H9 (cell line): Measurements from ENCODE around the gene RAB7B. TPM values are rescaled to one million over a fixed set of nuclear protein-coding genes. Genes with fewer than 3 reads are reported as not detected.

ENCODE experiments used
- DNase-seq: peaks from one replicate; pipeline ENCODE4 v3.0.0-alpha.2; 2017
- H2AFZ ChIP-seq: one replicate; pipeline ENCODE4 v1.6.1; 2013; ENCODE audit warnings: mild to moderate bottlenecking, low read length, control low read depth, moderate library complexity
- H2AK5ac ChIP-seq: 2 replicates; pipeline ENCODE4 v1.6.1; 2013; ENCODE audit warnings: low read length, control low read depth, mixed read lengths; ENCODE audit not compliant: insufficient read length
- H2BK120ac ChIP-seq: one replicate; pipeline ENCODE4 v1.6.1; 2013; ENCODE audit warnings: low read depth, mild to moderate bottlenecking, low read length, control low read depth, inconsistent platforms; ENCODE audit not compliant: poor library complexity, severe bottlenecking
- H2BK12ac ChIP-seq: 2 replicates; pipeline ENCODE4 v1.6.1; 2013; ENCODE audit warnings: low read length, control low read depth, mixed read lengths, low read depth; ENCODE audit not compliant: insufficient read length
- H2BK15ac ChIP-seq: 2 replicates; pipeline ENCODE4 v1.6.1; 2013; ENCODE audit warnings: low read depth, low read length, control low read depth
- H2BK20ac ChIP-seq: one replicate; pipeline ENCODE4 v1.6.1; 2013; ENCODE audit warnings: low read depth, mild to moderate bottlenecking, low read length, control low read depth, inconsistent platforms; ENCODE audit not compliant: poor library complexity, severe bottlenecking
- H2BK5ac ChIP-seq: 2 replicates; pipeline ENCODE4 v1.6.1; 2013; ENCODE audit warnings: low read length, control low read depth, mixed read lengths; ENCODE audit not compliant: insufficient read length
- H3K14ac ChIP-seq: 2 replicates; pipeline ENCODE4 v1.6.1; 2013; ENCODE audit warnings: low read length, control low read depth; ENCODE audit not compliant: insufficient read depth
- H3K18ac ChIP-seq: 2 replicates; pipeline ENCODE4 v1.6.1; 2013; ENCODE audit warnings: low read depth, mild to moderate bottlenecking, mixed read lengths, low read length, control low read depth; ENCODE audit not compliant: insufficient read length
- H3K23ac ChIP-seq: 2 replicates; pipeline ENCODE4 v1.6.1; 2013; ENCODE audit warnings: low read length, control low read depth, mixed read lengths, low read depth; ENCODE audit not compliant: insufficient read length
- H3K23me2 ChIP-seq: 2 replicates; pipeline ENCODE4 v1.6.1; 2013; ENCODE audit warnings: low read depth, mild to moderate bottlenecking, mixed read lengths, low read length, control low read depth; ENCODE audit not compliant: insufficient read length, poor library complexity, severe bottlenecking
- H3K27ac ChIP-seq: 2 replicates; pipeline ENCODE4 v1.5.1; 2013; ENCODE audit warnings: low read length, control low read depth, mixed read lengths, low read depth; ENCODE audit not compliant: insufficient read length
- H3K27me3 ChIP-seq: 2 replicates; pipeline ENCODE4 v1.6.1; 2013; ENCODE audit warnings: low read length, control low read depth, inconsistent platforms; ENCODE audit not compliant: insufficient read depth
- H3K4ac ChIP-seq: 2 replicates; pipeline ENCODE4 v1.6.1; 2013; ENCODE audit warnings: low read depth, mild to moderate bottlenecking, control low read depth, inconsistent platforms, low read length, moderate library complexity
- H3K4me1 ChIP-seq: 2 replicates; pipeline ENCODE4 v1.6.1; 2013; ENCODE audit warnings: low read length, control low read depth, inconsistent platforms; ENCODE audit not compliant: insufficient read depth
- H3K4me2 ChIP-seq: 2 replicates; pipeline ENCODE4 v1.6.1; 2013; ENCODE audit warnings: low read length, control low read depth, mixed read lengths; ENCODE audit not compliant: insufficient read length, insufficient read depth
- H3K56ac ChIP-seq: 2 replicates; pipeline ENCODE4 v1.6.1; 2013; ENCODE audit warnings: low read depth, mild to moderate bottlenecking, mixed read lengths, low read length, control low read depth; ENCODE audit not compliant: insufficient read length
- H3K79me1 ChIP-seq: 2 replicates; pipeline ENCODE4 v1.6.1; 2013; ENCODE audit warnings: low read depth, mild to moderate bottlenecking, moderate library complexity, low read length, control low read depth, inconsistent platforms; ENCODE audit not compliant: insufficient read depth, poor library complexity, severe bottlenecking
- H3K79me2 ChIP-seq: 2 replicates; pipeline ENCODE4 v1.6.1; 2013; ENCODE audit warnings: low read length, control low read depth, inconsistent platforms; ENCODE audit not compliant: insufficient read depth
- H3K9ac ChIP-seq: 2 replicates; pipeline ENCODE4 v1.6.1; 2013; ENCODE audit warnings: low read length, control low read depth, mixed read lengths; ENCODE audit not compliant: insufficient read length; ENCODE audit errors: extremely low read depth
- H3K9me3 ChIP-seq: one replicate; pipeline ENCODE4 v1.6.1; 2013; ENCODE audit warnings: low read depth, low read length, inconsistent platforms; ENCODE audit not compliant: control insufficient read depth
- H3T11ph ChIP-seq: one replicate; pipeline ENCODE4 v1.6.1; 2013; ENCODE audit warnings: mild to moderate bottlenecking, low read length, control low read depth, inconsistent platforms
- H4K20me1 ChIP-seq: one replicate; pipeline ENCODE4 v1.6.1; 2013; ENCODE audit not compliant: control insufficient read depth, insufficient read length, insufficient read depth
- H4K5ac ChIP-seq: 2 replicates; pipeline ENCODE4 v1.6.1; 2013; ENCODE audit warnings: low read depth, mild to moderate bottlenecking, mixed read lengths, low read length, control low read depth; ENCODE audit not compliant: insufficient read length
- H4K8ac ChIP-seq: replicated peaks from 2 replicates; pipeline ENCODE4 v1.6.1; 2013; ENCODE audit warnings: low read length, control low read depth, mixed read lengths, low read depth; ENCODE audit not compliant: insufficient read length
- H4K91ac ChIP-seq: 2 replicates; pipeline ENCODE4 v1.6.1; 2013; ENCODE audit warnings: low read depth, mild to moderate bottlenecking, moderate library complexity, mixed read lengths, low read length, control low read depth; ENCODE audit not compliant: insufficient read length
- H3K27ac Mint-ChIP-seq, 3 experiments: 2 replicates in 2 of 3; 3 replicates in 1 of 3; pipeline ENCODE4 v1.8.0; 2020 to 2021; ENCODE audit warnings: mixed read lengths in 3 of 3, mild to moderate bottlenecking in 1 of 3, moderate library complexity in 1 of 3
- H3K27me3 Mint-ChIP-seq: 2 replicates; pipeline ENCODE4 v1.8.0; 2021; ENCODE audit warnings: low read depth, mild to moderate bottlenecking, moderate library complexity, mixed read lengths
- H3K36me3 Mint-ChIP-seq, 3 experiments: 2 replicates in 2 of 3; 3 replicates in 1 of 3; pipeline ENCODE4 v1.8.0; 2020 to 2021; ENCODE audit warnings: low read depth in 3 of 3, mixed read lengths in 3 of 3; ENCODE audit not compliant: insufficient read depth in 1 of 3
- H3K4me1 Mint-ChIP-seq, 2 experiments: 2 replicates each; pipeline ENCODE4 v1.8.0; 2020; ENCODE audit warnings: mixed read lengths in 2 of 2
- H3K4me3 Mint-ChIP-seq, 2 experiments: 2 replicates in 1 of 2; 3 replicates in 1 of 2; pipeline ENCODE4 v1.8.0; 2020 to 2021; ENCODE audit warnings: mild to moderate bottlenecking in 2 of 2, mixed read lengths in 2 of 2, moderate library complexity in 1 of 2
- H3K9me3 Mint-ChIP-seq, 2 experiments: 2 replicates in 1 of 2; 3 replicates in 1 of 2; pipeline ENCODE4 v1.8.0; 2020; ENCODE audit warnings: mild to moderate bottlenecking in 2 of 2, mixed read lengths in 2 of 2, moderate library complexity in 1 of 2
- CTCF ChIP-seq: fragments of 200-600 bp; sonication (generic); conservative IDR thresholded peaks from 3 replicates; pipeline ENCODE4 v1.8.0; 2021; ENCODE audit warnings: antibody characterized with exemption, mild to moderate bottlenecking
- WGBS: extraction: QIAGEN DNeasy Blood & Tissue Kit; methylation state at CpG from one replicate; pipeline ENCODE4 v1.1.7; 2013; ENCODE audit warnings: missing lambda C conversion rate, low lambda C conversion rate, mixed read lengths; ENCODE audit not compliant: insufficient read length; ENCODE audit errors: extremely low coverage; 5-methylcytosine and 5-hydroxymethylcytosine counted together
- total RNA-seq: library from RNA; stranded (reverse); gene quantifications from 2 replicates; pipeline ENCODE4 v1.2.1, GENCODE V29; 2021

The RAB7B gene
- total RNA-seq, 1 experiment from 2014 or later: 0.68 TPM

- Histone ChIP-seq H3K56ac (no peak overlapping the region), H3K9ac (no peak overlapping the region), H2AK5ac (no peak overlapping the region), H3K23ac (no peak overlapping the region), H3K23me2 (no peaks in the 10 kb centered on the region), H3K27me3 (no peaks in the 10 kb centered on the region), H3T11ph (no peak overlapping the region), H2BK15ac (no peak overlapping the region), H3K79me2 (no peaks in the 10 kb centered on the region), H2BK120ac (no peak overlapping the region), H4K20me1 (no peaks in the 10 kb centered on the region), H3K14ac (no peak overlapping the region), H3K4ac (no peak overlapping the region), H2BK20ac (no peak overlapping the region), H3K4me2 (no peak overlapping the region), H2AFZ (no peak overlapping the region), H2BK5ac (no peak overlapping the region), H3K27ac (no peak overlapping the region), H3K18ac (no peak overlapping the region), H4K91ac (no peak overlapping the region), H4K5ac (no peak overlapping the region), H3K79me1 (no peaks in the 10 kb centered on the region), H4K8ac (no peak overlapping the region), H3K9me3 (no peaks in the 10 kb centered on the region), H3K4me1 (no peaks in the 10 kb centered on the region), H2BK12ac (no peak overlapping the region)
- WGBS: no CpG with 5 or more reads among the region's 9 CpGs
- DNase-seq: no peak
- Mint-ChIP-seq H3K4me1 (peaks cover 0 to 3% of the 10 kb centered on the region in 2 experiments; a peak in 2 of 4 replicates), H3K36me3 (0 out of 7 replicates have a peak, but pooled peaks cover 0 to 4% (median 0%) of the 10 kb centered on the region in 3 experiments), H3K9me3 (peaks cover 0 to 3% of the 10 kb centered on the region in 2 experiments; a peak in 2 of 5 replicates), H3K4me3 (no peak overlapping the region), H3K27me3 (no peaks in the 10 kb centered on the region; the same call in none of the 2 replicates), H3K27ac (no peak overlapping the region; a peak in 1 of 7 replicates)
- TF ChIP-seq CTCF: no peak
Measured at GRCh38 chr1:206021008-206021625, 17.9 kb upstream of the RAB7B start.
